ENCODE measurements around the gene VARS2.

Gene VARS2

GRCh38 chr6:30942338-30943060 lies 28.5 kb downstream of the VARS2 start:
- Histone ChIP-seq H3K4me3 (peak overlapping the region; percentile 45), H3K27ac (no peak overlapping the region)
- DNase-seq (ENCODE audit: low spot score), result no peak
- TF ChIP-seq CTCF (IDR thresholded peaks at IDR 0.05), result no peak

DNA sequence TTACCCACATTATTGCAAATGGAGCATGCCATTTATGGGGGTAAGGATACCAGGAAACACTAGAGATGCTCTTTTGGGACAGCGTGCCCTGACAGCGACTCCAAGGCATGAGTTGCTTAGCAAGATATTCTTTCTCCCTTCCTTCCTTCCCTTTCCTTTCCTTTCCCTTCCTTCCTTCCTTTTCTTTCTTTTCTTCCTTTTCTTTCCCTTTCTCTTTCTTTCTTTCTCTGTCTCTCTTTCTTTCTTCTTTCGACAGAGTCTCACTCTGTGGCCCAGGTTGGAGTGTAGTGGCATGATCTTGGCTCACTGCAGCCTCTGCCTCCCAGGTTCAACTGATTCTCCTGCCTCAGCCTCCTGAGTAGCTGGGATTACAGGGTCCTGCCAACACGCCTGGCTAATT lies 30.0 kb downstream of the VARS2 start:
- Histone ChIP-seq H3K4me3 (no peak overlapping the region), H3K27ac (no peak overlapping the region)
- no peak for DNase-seq (ENCODE audit: low spot score)
- TF ChIP-seq CTCF (IDR thresholded peaks at IDR 0.05), result no peak

DNA sequence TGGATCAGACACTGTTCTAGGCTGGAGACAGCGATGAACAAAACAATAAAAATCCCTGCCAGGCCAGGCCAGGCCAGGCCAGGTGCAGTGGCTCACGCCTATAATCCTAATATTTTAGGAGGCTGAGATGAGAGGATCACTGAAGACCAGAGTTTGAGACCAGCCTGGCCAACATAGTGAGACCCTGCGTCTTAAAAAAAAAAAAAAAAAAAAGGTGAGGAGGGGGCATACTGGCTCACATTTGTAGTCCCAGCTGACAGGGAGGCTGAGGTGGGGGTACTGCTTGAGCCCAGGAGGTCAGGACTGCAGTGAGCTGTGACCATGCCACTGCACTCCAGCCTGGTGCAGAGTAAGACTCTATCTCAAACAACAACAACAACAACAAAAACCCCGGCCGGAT lies 31.2 kb downstream of the VARS2 start:
- Histone ChIP-seq H3K27ac (no peak overlapping the region), H3K4me3 (no peak overlapping the region)
- no peak for TF ChIP-seq CTCF (IDR thresholded peaks at IDR 0.05)
- DNase-seq (ENCODE audit: low spot score), result no peak

- DNase-seq (ENCODE audit: low spot score), result no peak
Observed at GRCh38 chr6:30947231-30947630, 33.2 kb downstream of the VARS2 start.

GRCh38 chr6:30948811-30949210 lies 34.8 kb downstream of the VARS2 start:
- Histone ChIP-seq H3K4me3 (no peak overlapping the region), H3K27ac (no peak overlapping the region)
- DNase-seq (ENCODE audit: low spot score), result no peak
- TF ChIP-seq CTCF (IDR thresholded peaks at IDR 0.05), result no peak

More at GRCh38 chr6:30947231-30947630, 33.2 kb downstream of the VARS2 start:
- no peak overlapping the region for H3K4me3 ChIP-seq
- TF ChIP-seq CTCF (IDR thresholded peaks at IDR 0.05), result no peak
- no peak overlapping the region for H3K27ac ChIP-seq

- H3K27ac ChIP-seq, result no peak overlapping the region
- TF ChIP-seq CTCF (IDR thresholded peaks at IDR 0.05), result no peak
- H3K4me3 ChIP-seq, result no peak overlapping the region
- DNase-seq (ENCODE audit: low spot score), result no peak
Observed at GRCh38 chr6:30951907-30952469, 38.0 kb downstream of the VARS2 start.
